WERI-Rb-1 (cell line): Measurements from ENCODE around the gene MYBL2.
"Not testable (repeated sequence)": the region's sequence is repeated elsewhere in the genome, so short reads cannot be mapped to it uniquely, and the experiment has no call there.

ENCODE experiments used
- DNase-seq: peaks from one replicate; pipeline ENCODE4 v3.0.0-alpha.2; 2020
- H3K27ac ChIP-seq: fragments of 250-450 bp; sonication (Bioruptor Pico); 2 replicates; pipeline ENCODE4 v1.5.1; 2020; ENCODE audit warnings: mild to moderate bottlenecking, moderate library complexity
- H3K27me3 ChIP-seq: fragments of 250-450 bp; sonication (Bioruptor Pico); 2 replicates; pipeline ENCODE4 v1.5.1; 2021; ENCODE audit warnings: mild to moderate bottlenecking, low read depth, moderate library complexity; ENCODE audit not compliant: insufficient read depth, severe bottlenecking
- H3K36me3 ChIP-seq: fragments of 250-450 bp; sonication (Bioruptor Pico); 2 replicates; pipeline ENCODE4 v1.5.1; 2020; ENCODE audit warnings: mild to moderate bottlenecking, moderate library complexity
- H3K4me3 ChIP-seq: 2 replicates; pipeline ENCODE4 v1.5.1; 2011; ENCODE audit warnings: low read depth, mild to moderate bottlenecking, control low read depth, low read length
- H3K9me3 ChIP-seq: fragments of 250-450 bp; sonication (Bioruptor Pico); 2 replicates; pipeline ENCODE4 v1.5.1; 2021; ENCODE audit warnings: mild to moderate bottlenecking, moderate library complexity; ENCODE audit not compliant: severe bottlenecking
- CTCF ChIP-seq: IDR thresholded peaks from 2 replicates; pipeline ENCODE4 v1.5.1; 2011; ENCODE audit warnings: low read depth, mild to moderate bottlenecking, control low read depth, inconsistent platforms, low read length

The MYBL2 gene

GRCh38 chr20:43751167-43752050 is 84.5 kb downstream of the MYBL2 start:
- Histone ChIP-seq H3K4me3 (no peak overlapping the region), H3K27ac (no peak overlapping the region), H3K27me3 (peaks cover 56% of the 10 kb centered on the region), H3K36me3 (no peaks in the 10 kb centered on the region), H3K9me3 (no peaks in the 10 kb centered on the region)
- DNase-seq = no peak
- TF ChIP-seq CTCF = no peak

DNA sequence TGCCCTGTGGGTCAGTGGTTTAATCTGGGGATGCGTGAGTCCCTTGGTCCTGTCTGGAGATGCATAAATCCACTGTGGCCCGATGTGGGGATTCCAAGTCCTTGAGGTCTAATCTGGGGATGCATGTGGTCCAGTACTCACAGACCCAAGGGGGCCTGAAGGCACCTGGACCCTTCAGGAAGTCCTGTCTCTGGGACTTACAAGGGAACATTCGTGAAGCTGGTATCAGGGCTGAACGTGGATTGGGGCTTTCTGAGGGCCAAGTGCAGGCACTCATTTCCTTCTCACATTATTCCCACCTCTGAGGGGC is 85.1 kb downstream of the MYBL2 start:
- no peak overlapping the region for H3K4me3 ChIP-seq
- H3K27me3 ChIP-seq = peaks cover 56% of the 10 kb centered on the region
- no peak overlapping the region for H3K27ac ChIP-seq
- no peak for DNase-seq
- no peaks in the 10 kb centered on the region for H3K9me3 ChIP-seq
- TF ChIP-seq CTCF = no peak
- no peaks in the 10 kb centered on the region for H3K36me3 ChIP-seq

GRCh38 chr20:43752561-43753301 is 85.8 kb downstream of the MYBL2 start:
- Histone ChIP-seq H3K4me3 (no peak overlapping the region), H3K27ac (no peak overlapping the region), H3K9me3 (no peaks in the 10 kb centered on the region), H3K36me3 (no peaks in the 10 kb centered on the region), H3K27me3 (peaks cover 57% of the 10 kb centered on the region)
- no peak for TF ChIP-seq CTCF
- DNase-seq = no peak

DNA sequence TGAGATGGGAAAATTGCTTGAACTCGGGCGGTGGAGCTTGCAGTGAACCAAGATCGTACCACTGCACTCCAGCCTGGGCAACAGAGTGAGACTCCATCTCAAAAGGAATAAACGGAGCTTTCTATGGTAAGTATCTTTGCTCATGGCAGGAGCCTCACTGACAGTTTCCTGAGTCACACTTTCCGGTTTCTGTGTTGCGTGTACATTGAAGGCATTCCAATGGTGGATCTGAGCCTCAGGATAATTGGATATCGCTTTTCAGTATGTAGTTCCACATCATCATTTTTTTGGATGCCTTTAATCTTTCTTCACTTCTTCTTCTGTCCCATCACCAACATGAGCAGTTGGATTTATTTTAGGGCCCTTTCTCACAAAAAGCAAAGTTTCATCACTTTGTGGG is 88.5 kb downstream of the MYBL2 start:
- no peak for TF ChIP-seq CTCF

DNA sequence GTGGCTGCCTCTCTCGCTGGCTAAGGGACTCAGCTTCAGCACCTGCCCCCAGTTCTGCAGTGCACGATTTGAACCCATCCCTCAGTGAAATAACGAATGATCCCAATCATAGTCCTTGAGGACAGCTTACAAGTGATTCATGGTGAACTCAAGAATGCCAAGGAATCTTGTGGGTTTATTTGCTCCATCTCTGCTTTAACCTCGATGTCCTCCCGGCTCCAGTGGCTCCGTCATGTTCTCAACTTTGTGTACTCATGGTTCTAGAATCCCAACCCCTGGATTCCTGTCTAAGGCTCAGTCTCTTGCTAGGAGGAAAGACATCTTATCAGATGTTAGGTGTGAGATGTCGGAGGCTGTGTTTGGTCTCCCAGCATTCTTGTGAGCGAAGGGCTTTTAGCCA is 88.9 kb downstream of the MYBL2 start:
- TF ChIP-seq CTCF = no peak
- Histone ChIP-seq H3K9me3 (no peaks in the 10 kb centered on the region), H3K4me3 (no peak overlapping the region), H3K36me3 (no peaks in the 10 kb centered on the region), H3K27me3 (peaks cover 68% of the 10 kb centered on the region), H3K27ac (no peak overlapping the region)
- no peak for DNase-seq

More for the DNA sequence above, 88.5 kb downstream of the MYBL2 start:
- Histone ChIP-seq H3K9me3 (no peaks in the 10 kb centered on the region), H3K4me3 (no peak overlapping the region), H3K27me3 (peaks cover 68% of the 10 kb centered on the region), H3K27ac (no peak overlapping the region), H3K36me3 (no peaks in the 10 kb centered on the region)
- no peak for DNase-seq

DNA sequence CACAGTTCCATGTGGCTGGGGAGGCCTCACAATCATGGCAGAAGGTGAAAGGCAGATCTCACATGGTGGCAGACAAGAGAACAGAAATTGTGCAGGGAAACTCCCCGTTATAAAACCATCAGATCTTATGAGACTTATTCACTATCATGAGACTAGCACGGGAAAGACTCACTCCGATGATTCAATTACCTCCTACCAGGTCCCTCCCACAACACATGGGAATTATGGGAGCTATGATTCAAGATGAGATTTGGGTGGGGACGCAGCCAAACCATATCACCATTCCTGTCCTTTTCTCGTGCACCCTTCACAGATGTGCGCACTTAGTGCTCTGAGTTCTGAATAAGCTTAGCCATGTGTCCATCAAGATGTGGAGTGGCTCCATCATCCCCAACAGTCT is 91.0 kb downstream of the MYBL2 start:
- not testable (repeated sequence) for DNase-seq

More for the DNA sequence above, 91.0 kb downstream of the MYBL2 start:
- H3K27me3 ChIP-seq = peaks cover 67% of the 10 kb centered on the region
- not testable (repeated sequence) for H3K4me3 ChIP-seq, H3K9me3 ChIP-seq, H3K27ac ChIP-seq, H3K36me3 ChIP-seq
